HG02642 (cell line): ENCODE data around the gene BBS9.
"Not testable (repeated sequence)": the region's sequence is repeated elsewhere in the genome, so short reads cannot be mapped to it uniquely, and the experiment has no call there.

Source experiments
- ATAC-seq: cut with Tn5 transposase; IDR thresholded peaks from one replicate; pipeline ENCODE4 v1.9.1; 2021; ENCODE audit warnings: mild to moderate bottlenecking; ENCODE audit not compliant: unreplicated experiment, poor library complexity

BBS9 gene

DNA sequence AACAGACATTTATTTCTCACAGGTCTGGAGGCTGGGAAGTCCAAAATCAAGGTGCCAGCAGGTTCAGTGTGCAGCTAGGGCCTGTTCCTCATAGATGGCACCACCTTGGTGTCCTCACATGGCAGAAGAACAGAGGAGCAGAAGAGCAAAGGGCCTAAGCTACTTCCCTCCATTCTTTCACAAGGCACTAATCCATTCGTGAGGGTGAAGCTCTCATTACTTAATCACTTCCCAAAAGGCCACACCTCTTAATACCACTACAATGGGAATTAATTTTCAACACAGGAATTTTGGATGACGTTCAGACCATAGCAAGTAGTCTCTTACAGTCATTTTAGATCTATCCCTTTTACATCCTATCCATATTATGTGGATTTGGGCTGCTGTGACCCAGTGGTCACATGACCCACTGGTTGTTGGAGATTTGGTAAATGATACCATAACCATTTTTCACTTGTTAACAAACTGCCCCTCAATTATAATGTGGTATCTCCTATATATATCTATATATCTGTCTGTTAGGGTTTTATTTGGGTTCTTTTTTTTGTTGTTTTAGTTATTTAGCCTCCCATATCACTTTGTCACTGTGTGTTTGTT is 63.4 kb downstream of the BBS9 start:
- ATAC-seq: no peak

DNA sequence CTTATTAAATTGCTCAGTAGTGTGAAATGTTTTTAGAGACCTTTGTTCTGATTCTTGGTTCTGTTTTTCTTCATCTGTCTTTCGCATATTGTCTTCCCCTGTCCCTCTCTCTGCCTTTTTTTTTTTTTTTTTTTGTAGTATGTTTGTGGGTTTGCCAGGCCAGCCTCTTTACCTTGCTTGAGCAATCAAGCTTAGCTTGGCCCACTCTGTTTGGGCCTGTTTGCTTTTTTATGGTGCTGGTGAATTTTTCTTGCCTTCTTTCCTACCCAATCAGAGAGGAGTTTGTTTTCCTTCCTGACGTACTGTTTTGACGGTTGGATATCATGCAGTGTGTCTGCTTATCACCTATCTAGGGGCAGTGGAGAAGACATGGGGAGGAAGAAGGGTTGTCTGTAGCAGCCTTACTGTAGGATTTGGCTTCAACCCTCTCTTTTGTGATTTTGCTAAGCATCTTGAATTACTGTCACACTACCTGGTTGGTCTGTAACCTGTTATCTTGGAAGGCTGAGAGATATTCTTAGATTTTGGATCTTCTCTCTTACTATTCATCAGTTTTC is 64.0 kb downstream of the BBS9 start:
- peak; percentile 43 for ATAC-seq

GRCh38 chr7:33195264-33195663 is 65.9 kb downstream of the BBS9 start:
- ATAC-seq: no peak

DNA sequence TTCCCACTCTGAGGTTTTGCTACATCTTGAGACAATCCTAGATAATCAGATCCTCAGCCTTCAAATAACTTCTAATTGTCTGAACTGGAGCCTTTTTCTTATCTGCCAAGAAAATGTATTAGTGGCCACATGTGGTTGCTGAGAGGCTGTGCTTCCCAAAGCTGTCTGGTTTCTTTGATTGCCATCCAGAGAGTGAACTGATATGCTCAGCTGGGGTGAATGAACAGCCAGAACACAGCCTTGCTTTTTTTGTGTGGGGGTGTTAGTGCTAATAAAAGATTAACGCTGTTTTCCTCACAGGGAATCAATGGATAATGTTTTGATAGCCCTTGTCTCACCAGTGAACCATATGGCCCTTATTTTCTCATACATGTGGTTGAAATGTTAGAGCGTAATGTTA is 66.9 kb downstream of the BBS9 start:
- no peak for ATAC-seq

DNA sequence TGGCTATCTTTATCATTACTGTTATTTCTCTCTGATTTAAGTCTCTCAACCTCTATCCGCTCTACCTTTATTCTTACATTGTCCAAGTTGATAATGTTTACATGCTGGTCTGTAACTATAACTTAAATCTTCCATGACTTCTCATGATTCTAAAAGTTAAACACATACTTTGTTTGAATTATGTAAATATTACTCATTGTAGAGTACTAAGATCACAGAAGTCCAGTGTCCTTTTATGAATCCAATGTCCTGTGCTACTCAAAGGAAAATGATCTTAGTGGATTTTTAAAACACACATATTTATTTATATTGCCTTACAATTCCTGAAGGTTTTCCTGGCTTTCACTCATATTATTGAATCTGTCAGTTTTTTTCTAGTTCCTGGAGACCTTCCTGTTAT is 70.9 kb downstream of the BBS9 start:
- ATAC-seq: no peak

- ATAC-seq: no peak
Observed at GRCh38 chr7:33201821-33202220, 72.5 kb downstream of the BBS9 start.

DNA sequence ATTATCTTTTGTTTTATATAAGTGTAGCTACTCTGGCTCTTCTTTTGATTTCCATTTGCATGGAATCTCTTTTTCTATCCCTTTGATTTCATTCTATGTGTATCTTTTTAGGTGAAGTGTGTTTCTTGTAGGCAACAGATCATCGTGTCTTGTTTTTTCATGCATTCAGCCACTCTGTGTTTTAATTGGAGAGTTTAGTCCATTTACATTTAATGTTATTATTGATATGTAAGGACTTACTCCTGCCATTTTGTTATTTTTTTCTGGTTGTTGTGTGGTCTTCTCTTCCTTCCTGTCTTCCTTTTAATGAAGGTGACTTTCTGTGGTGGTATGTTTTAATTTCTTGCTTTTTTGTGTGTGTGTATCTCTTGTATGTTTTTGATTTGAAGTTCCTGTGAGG is 81.6 kb downstream of the BBS9 start:
- no peak for ATAC-seq

- ATAC-seq: no peak
Observed at GRCh38 chr7:33212144-33212543, 82.8 kb downstream of the BBS9 start.

- ATAC-seq: no peak
Observed at GRCh38 chr7:33215992-33216391, 86.6 kb downstream of the BBS9 start.

- no peak for ATAC-seq
Observed at GRCh38 chr7:33217595-33217994, 88.2 kb downstream of the BBS9 start.

DNA sequence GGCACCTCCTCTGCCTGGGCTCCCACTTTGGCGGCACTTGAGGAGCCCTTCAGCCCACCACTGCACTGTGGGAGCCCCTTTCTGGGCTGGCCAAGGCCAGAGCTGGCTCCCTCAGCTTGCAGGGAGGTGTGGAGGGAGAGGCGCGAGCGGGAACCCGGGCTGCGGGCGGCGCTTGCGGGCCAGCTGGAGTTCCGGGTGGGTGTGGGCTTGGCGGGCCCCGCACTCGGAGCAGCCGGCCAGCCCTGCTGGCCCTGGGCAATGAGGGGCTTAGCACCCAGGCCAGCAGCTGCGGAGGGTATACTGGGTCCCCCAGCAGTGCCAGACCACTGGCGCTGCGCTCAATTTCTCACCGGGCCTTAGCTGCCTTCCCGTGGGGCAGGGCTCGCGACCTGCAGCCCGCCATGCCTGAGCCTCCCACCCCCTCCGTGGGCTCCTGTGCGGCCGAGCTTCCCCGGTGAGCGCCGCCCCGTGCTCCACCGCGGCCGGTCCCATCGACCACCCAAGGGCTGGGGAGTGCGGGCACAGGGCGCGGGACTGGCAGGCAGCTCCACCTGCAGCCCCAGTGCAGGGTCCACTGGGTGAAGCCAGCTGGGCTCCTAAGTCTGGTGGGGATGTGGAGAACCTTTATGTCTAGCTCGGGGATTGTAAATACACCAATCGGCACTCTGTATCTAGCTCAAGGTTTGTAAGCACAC is 89.6 kb downstream of the BBS9 start:
- ATAC-seq: not testable (repeated sequence)

GRCh38 chr7:33220231-33220630 is 90.9 kb downstream of the BBS9 start:
- no peak for ATAC-seq

GRCh38 chr7:33221390-33221789 is 92.0 kb downstream of the BBS9 start:
- no peak for ATAC-seq

GRCh38 chr7:33232632-33233145 is 103.3 kb downstream of the BBS9 start:
- ATAC-seq: no peak

DNA sequence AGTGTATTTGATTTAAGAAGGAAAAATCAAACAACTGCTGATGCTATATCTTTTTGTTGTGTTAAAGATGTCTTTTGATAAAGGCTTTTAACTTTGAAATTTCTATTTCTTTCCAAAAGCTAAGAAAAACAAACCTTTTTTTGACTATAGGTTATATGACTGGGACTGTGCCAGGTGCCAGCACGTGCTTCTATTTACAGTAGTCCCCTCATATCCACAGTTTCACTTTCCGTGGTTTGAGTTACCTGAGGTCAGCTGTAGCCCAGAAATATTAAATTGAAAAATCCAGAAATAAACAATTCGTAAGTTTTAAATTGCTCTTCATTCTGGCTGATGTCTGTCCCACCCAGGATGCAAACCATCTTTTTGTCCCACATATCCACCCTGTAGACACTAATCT is 104.3 kb downstream of the BBS9 start:
- no peak for ATAC-seq

GRCh38 chr7:33237036-33237435 is 107.7 kb downstream of the BBS9 start:
- no peak for ATAC-seq

DNA sequence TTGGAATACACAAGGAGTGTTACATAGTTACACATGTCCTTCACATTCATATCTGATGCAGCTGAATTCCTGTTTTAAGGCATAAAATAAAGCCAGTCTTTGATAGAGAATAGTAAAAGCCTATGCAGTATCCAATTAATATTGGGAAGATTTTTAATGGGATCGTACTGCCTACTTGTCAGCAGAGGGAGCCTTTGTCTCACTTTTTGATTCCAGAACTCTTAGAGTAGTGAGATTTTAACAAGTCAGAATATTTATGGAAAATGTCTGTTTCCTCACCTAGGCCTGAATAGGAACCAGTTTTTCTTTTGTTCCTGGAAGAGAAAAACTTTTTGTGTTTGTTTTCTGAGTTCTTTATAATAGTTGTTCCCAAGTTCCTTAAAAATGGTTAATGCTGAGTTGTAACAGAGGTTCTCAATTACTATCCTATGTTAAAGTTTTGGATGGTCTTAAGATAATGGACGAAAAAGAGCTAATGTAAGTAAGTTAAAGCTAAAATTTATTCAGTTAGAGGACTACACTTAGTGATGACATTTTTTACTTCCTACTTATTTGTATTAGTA is 114.0 kb downstream of the BBS9 start:
- ATAC-seq: no peak

GRCh38 chr7:33248671-33249070 is 119.3 kb downstream of the BBS9 start:
- no peak for ATAC-seq

DNA sequence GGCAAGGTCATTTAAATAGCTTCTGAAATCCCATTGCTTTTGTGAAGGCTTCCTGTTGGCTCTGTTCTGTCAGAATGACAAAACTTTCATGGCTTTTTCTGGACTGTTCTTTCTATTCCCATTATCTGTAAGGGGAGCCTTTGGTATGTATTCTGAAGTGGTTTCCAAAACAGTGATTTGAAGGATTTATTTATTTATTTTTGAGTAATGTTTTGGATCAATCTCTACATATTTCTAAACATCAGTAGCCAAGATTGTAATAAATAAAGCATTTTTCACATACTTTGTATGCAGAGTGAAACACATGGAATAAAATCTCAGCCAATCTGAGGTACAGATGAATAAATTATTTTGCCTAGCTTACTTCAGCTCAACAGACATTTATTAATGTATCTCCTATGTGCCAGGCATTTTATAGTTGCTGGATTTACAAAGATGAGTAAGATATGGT is 121.1 kb downstream of the BBS9 start:
- no peak for ATAC-seq

GRCh38 chr7:33251301-33251700 is 121.9 kb downstream of the BBS9 start:
- no peak for ATAC-seq

GRCh38 chr7:33258491-33258951 is 129.2 kb downstream of the BBS9 start:
- no peak for ATAC-seq
